ENCODE measurements around the gene SH2D3C. TPM values are rescaled to one million over a fixed set of nuclear protein-coding genes. Genes with fewer than 3 reads are reported as not detected.

SH2D3C gene
- total RNA-seq, 1 experiment from 2014 or later = 0.79 TPM

- no TSS peak for BruUV-seq (replicated peaks)
- Histone ChIP-seq H3K36me3 (ENCODE audit: low read depth) (no peaks in the 10 kb centered on the region), H2AFZ (no peak overlapping the region), H3F3A (ENCODE audit: insufficient read depth, low read depth) (no peaks in the 10 kb centered on the region), H3K27ac (no peak overlapping the region), H3K4me1 (replicated peaks; ENCODE audit: insufficient read depth) (peaks cover 4% of the 10 kb centered on the region), H3K79me2 (ENCODE audit: low read depth) (no peaks in the 10 kb centered on the region), H3K4me2 (no peak overlapping the region), H3K27me3 (ENCODE audit: insufficient read depth, low read depth) (no peaks in the 10 kb centered on the region), H3K9me3 (ENCODE audit: insufficient read depth, low read depth) (no peaks in the 10 kb centered on the region), H4K20me1 (ENCODE audit: insufficient read depth) (no peaks in the 10 kb centered on the region), H3K9me2 (ENCODE audit: insufficient read depth) (no peaks in the 10 kb centered on the region), H3K4me3 (no peak overlapping the region)
- ChIA-PET CTCF (no interaction called here), POLR2A (ENCODE audit: unreplicated experiment) (no interaction called here)
- no peak for TF ChIP-seq EZH2 (IDR thresholded peaks at IDR 0.05; ENCODE audit: low read depth)
- TF ChIP-seq CTCF (conservative IDR thresholded peaks at IDR 0.05) = no peak
- no peak for DNase-seq
- intact Hi-C loops (cut with micrococcal nuclease; ENCODE audit: unreplicated experiment) = no loop called here
Observed at GRCh38 chr9:127694890-127695720, 83.4 kb downstream of the SH2D3C start.

GRCh38 chr9:127693697-127694096, 84.8 kb downstream of the SH2D3C start:
- no peak overlapping the region for H2AFZ ChIP-seq
- H3K4me3 ChIP-seq = no peak overlapping the region
- H3K9me3 ChIP-seq (ENCODE audit: insufficient read depth, low read depth) = no peaks in the 10 kb centered on the region
- H3K4me2 ChIP-seq = no peak overlapping the region
- H3K27ac ChIP-seq = no peak overlapping the region
- no peaks in the 10 kb centered on the region for H3K79me2 ChIP-seq (ENCODE audit: low read depth)
- BruUV-seq (replicated peaks) = no TSS peak
- no peaks in the 10 kb centered on the region for H4K20me1 ChIP-seq (ENCODE audit: insufficient read depth)
- ChIA-PET CTCF (no interaction called here), POLR2A (ENCODE audit: unreplicated experiment) (no interaction called here)
- intact Hi-C loops (cut with micrococcal nuclease; ENCODE audit: unreplicated experiment) = no loop called here
- H3F3A ChIP-seq (ENCODE audit: insufficient read depth, low read depth) = no peaks in the 10 kb centered on the region
- no peak for DNase-seq
- H3K36me3 ChIP-seq (ENCODE audit: low read depth) = no peaks in the 10 kb centered on the region
- H3K27me3 ChIP-seq (ENCODE audit: insufficient read depth, low read depth) = no peaks in the 10 kb centered on the region
- TF ChIP-seq CTCF (conservative IDR thresholded peaks at IDR 0.05) (no peak), EZH2 (IDR thresholded peaks at IDR 0.05; ENCODE audit: low read depth) (no peak)
- no peaks in the 10 kb centered on the region for H3K9me2 ChIP-seq (ENCODE audit: insufficient read depth)
- H3K4me1 ChIP-seq (replicated peaks; ENCODE audit: insufficient read depth) = no peaks in the 10 kb centered on the region

- Histone ChIP-seq H3K9me2 (ENCODE audit: insufficient read depth) (no peaks in the 10 kb centered on the region), H3K27me3 (ENCODE audit: insufficient read depth, low read depth) (no peaks in the 10 kb centered on the region), H3K4me3 (no peak overlapping the region), H3K27ac (no peak overlapping the region), H3K79me2 (ENCODE audit: low read depth) (no peaks in the 10 kb centered on the region), H3K4me2 (no peak overlapping the region), H4K20me1 (ENCODE audit: insufficient read depth) (no peaks in the 10 kb centered on the region), H3K9me3 (ENCODE audit: insufficient read depth, low read depth) (no peaks in the 10 kb centered on the region), H3F3A (ENCODE audit: insufficient read depth, low read depth) (no peaks in the 10 kb centered on the region), H3K4me1 (replicated peaks; ENCODE audit: insufficient read depth) (no peaks in the 10 kb centered on the region), H2AFZ (no peak overlapping the region), H3K36me3 (ENCODE audit: low read depth) (no peaks in the 10 kb centered on the region)
- TF ChIP-seq CTCF (conservative IDR thresholded peaks at IDR 0.05) = no peak
- no peak for TF ChIP-seq EZH2 (IDR thresholded peaks at IDR 0.05; ENCODE audit: low read depth)
- intact Hi-C loops (cut with micrococcal nuclease; ENCODE audit: unreplicated experiment) = no loop called here
- POLR2A ChIA-PET (ENCODE audit: unreplicated experiment) = no interaction called here
- DNase-seq = no peak
- no TSS peak for BruUV-seq (replicated peaks)
- CTCF ChIA-PET = no interaction called here
Observed at GRCh38 chr9:127693143-127693542, 85.3 kb downstream of the SH2D3C start.
